GM12872 (cell line): Measurements from ENCODE around the gene ZNF669.

Experiments used
- TF ChIP-seq, protein P1 (sequence below): IDR thresholded peaks from 3 replicates; pipeline ENCODE4 v1.5.1; 2011; ENCODE audit warnings: low read depth, mild to moderate bottlenecking, low read length, moderate library complexity; ENCODE audit not compliant: insufficient read depth

The ZNF669 gene

DNA sequence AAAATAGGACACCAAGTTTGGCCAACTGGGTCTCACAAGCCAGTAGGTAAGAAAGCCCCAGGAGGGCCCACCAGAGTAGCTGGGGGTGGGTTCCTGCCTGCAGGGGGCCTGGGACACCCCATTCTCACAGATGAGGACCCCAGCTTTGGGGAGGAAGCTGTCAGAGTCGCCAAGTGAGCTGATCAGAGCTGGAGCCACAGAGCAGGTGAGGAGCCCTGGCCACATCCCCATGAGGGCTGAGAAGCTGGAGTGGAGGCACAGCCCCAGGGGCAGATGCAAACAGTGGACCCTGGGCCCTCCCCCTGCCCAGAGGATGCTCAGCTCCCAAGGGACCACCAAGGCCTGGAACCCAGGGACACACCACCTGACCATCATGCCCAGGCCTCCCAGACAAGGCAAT lies 16.9 kb downstream of the ZNF669 start:
- TF ChIP-seq, protein P1, sequence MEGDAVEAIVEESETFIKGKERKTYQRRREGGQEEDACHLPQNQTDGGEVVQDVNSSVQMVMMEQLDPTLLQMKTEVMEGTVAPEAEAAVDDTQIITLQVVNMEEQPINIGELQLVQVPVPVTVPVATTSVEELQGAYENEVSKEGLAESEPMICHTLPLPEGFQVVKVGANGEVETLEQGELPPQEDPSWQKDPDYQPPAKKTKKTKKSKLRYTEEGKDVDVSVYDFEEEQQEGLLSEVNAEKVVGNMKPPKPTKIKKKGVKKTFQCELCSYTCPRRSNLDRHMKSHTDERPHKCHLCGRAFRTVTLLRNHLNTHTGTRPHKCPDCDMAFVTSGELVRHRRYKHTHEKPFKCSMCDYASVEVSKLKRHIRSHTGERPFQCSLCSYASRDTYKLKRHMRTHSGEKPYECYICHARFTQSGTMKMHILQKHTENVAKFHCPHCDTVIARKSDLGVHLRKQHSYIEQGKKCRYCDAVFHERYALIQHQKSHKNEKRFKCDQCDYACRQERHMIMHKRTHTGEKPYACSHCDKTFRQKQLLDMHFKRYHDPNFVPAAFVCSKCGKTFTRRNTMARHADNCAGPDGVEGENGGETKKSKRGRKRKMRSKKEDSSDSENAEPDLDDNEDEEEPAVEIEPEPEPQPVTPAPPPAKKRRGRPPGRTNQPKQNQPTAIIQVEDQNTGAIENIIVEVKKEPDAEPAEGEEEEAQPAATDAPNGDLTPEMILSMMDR, result no peak

GRCh38 chr1:247085310-247085709 lies 18.8 kb downstream of the ZNF669 start:
- TF ChIP-seq, protein P1, result no peak

- TF ChIP-seq, protein P1, result no peak
Observed at GRCh38 chr1:247084771-247085170, 19.4 kb downstream of the ZNF669 start.

DNA sequence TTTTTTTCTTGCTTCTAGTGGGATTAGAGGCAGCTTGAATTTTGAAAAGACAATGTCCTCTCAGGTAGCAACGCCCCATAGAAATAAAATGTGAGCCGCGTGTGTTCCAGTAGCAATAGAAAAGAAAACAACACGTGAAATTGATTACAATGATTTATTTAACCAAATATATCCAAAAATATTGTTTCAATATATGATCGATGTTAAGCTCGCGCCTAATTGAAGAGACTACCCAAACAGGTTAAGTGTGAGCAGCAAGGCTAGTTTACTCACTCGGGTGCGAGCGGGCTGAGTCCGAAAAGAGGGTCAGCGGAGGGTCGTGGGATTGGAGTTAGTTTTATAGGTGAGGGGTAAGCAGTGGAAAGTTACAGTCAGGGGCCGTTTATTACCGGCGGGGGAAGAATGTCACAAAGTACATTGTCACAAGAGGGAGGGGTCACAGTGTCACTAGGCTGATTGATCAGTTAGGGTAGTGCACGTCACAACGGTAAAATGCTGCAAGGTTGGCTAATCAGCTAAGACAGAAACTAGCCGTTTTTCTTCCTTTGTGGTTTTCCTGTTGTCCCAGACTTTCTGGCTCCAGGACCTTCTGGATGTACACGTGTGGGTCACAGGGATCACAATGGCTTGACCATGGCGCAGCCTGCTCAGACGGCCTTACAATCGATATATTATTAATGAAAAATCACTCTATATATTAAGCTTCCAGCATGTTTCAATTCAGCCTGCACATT lies 24.8 kb downstream of the ZNF669 start:
- TF ChIP-seq, protein P1, result no peak

GRCh38 chr1:247078258-247079140 lies 25.7 kb downstream of the ZNF669 start, which contains the start of gene ZNF670:
ZNF670 (minus strand) TSS chr1:247078811; CDS start chr1:247078596, 215 bp downstream.
- TF ChIP-seq, protein P1, result no peak

DNA sequence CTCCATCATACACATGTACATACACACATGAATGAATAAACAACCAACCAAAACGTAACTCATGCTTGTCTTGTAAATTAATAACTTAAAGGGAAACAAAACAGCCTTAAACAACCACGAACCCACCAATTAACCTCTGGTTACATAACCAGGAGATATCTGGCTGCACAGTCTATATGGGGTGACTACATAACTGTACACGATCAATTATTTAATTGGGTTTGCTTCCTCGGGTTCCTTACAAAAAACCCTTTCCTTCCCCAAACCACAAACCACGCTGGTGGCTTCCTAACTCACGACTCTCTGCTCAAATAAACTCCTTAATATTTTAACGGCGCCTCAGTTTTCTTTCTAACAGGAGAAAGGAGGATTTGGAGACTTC lies 26.3 kb downstream of the ZNF669 start:
- TF ChIP-seq, protein P1, result no peak

DNA sequence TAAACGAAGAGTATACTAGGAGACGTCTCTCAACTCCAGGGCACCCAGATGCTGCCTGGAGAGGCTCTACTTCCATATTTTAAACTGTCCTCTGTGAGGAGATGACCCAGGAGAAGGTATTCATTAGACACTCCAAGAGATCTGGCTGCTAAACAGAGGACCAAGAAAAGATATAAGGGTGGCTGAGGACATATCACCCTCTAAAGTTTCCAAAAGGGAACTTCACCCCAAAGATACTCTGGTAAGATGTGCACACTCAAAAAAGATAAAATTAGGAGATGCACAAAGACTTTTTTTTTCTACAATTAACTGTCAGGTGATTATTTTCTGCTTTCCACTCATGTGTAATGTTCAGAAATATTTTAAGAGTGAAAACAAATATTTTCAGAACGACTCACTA lies 26.9 kb downstream of the ZNF669 start:
- TF ChIP-seq, protein P1, result no peak
